ENCODE results near the gene RNASE8.

GRCh38 chr14:21056520-21057163 lies 980 bp upstream of the RNASE8 start:
- TF ChIP-seq CTCF (conservative IDR thresholded peaks at IDR 0.05; ENCODE audit: low read depth, low read length) (no peak), EZH2phosphoT487 (IDR thresholded peaks at IDR 0.05; ENCODE audit: borderline replicate concordance, low read length) (no peak)

Data from PC-3 (cell line).